Endothelial cell of umbilical vein (primary cell): Measurements from ENCODE around the gene KLHL36. TPM values are rescaled to one million over a fixed set of nuclear protein-coding genes. Genes with fewer than 3 reads are reported as not detected.

Experiments used
- BruUV-seq: library from RNA; stranded (reverse); fragments of 400-500 nt; replicated peaks from 2 replicates; lab custom pipeline; 2021; lab: Mats Ljungman, UMichigan
- CTCF ChIA-PET: fragments of 300-600, 350-600 bp; sonication (Branson Sonifier 250); formaldehyde crosslinking; loops from one replicate; lab custom pipeline; 2021; ENCODE audit warnings: antibody characterized with exemption, inconsistent platforms; lab: Charles Lee
- POLR2A ChIA-PET: fragments of 300-600, 350-600 bp; sonication (Branson Sonifier 250); formaldehyde crosslinking; loops from one replicate; lab custom pipeline; 2021; ENCODE audit warnings: antibody characterized with exemption, inconsistent platforms; lab: Charles Lee
- DNase-seq: peaks from one replicate; pipeline ENCODE4 v3.0.0-alpha.2; 2011; ENCODE audit warnings: low read depth, low spot score
- FAIRE-seq: peaks from 2 replicates; lab custom pipeline; 2011; peaks lifted over from hg19 to GRCh38; lab: Jason Lieb, UNC
- H2AFZ ChIP-seq: 2 replicates; pipeline ENCODE4 v1.6.0; 2012; ENCODE audit warnings: low read depth, low read length, control low read depth, inconsistent platforms
- H3K27ac ChIP-seq: 2 replicates; pipeline ENCODE4 v1.5.1; 2011; ENCODE audit warnings: low read depth, mild to moderate bottlenecking, control low read depth, low read length, moderate library complexity; ENCODE audit not compliant: insufficient read depth
- H3K27me3 ChIP-seq, 2 experiments: 2 replicates each; pipeline versions ENCODE4 v1.6.0 to v1.6.1; 2011; ENCODE audit warnings: low read length in 2 of 2, mixed read lengths in 1 of 2; ENCODE audit not compliant: control insufficient read depth in 2 of 2, insufficient read depth in 2 of 2
- H3K36me3 ChIP-seq, 2 experiments: 2 replicates in 1 of 2; 3 replicates in 1 of 2; pipeline ENCODE4 v1.5.1; 2011; ENCODE audit warnings: low read length in 2 of 2, mild to moderate bottlenecking in 1 of 2, moderate library complexity in 1 of 2; ENCODE audit not compliant: control insufficient read depth in 2 of 2, insufficient read depth in 2 of 2; ENCODE audit errors: extremely low read depth in 1 of 2
- H3K4me1 ChIP-seq: 3 replicates; pipeline ENCODE4 v1.5.1; 2011; ENCODE audit warnings: mild to moderate bottlenecking, low read length; ENCODE audit not compliant: control insufficient read depth, insufficient read depth; ENCODE audit errors: extremely low read depth
- H3K4me2 ChIP-seq: 2 replicates; pipeline ENCODE4 v1.6.1; 2011; ENCODE audit warnings: low read length, control low read depth, mixed read lengths; ENCODE audit not compliant: insufficient read depth
- H3K4me3 ChIP-seq, 3 experiments: fragments of 200-600 bp in 1 of 3; sonication (generic), shearing (Covaris generic) in 1 of 3; replicated peaks in 1 of 3; 2 replicates each; pipeline ENCODE4 v1.5.1; 2011 to 2016; ENCODE audit warnings: control low read depth in 3 of 3, low read length in 3 of 3, mild to moderate bottlenecking in 2 of 3, inconsistent platforms in 1 of 3, low read depth in 1 of 3, moderate library complexity in 1 of 3; ENCODE audit not compliant: insufficient read depth in 1 of 3
- H3K79me2 ChIP-seq: 2 replicates; pipeline ENCODE4 v1.6.0; 2012; ENCODE audit warnings: low read length, inconsistent platforms; ENCODE audit not compliant: control insufficient read depth, insufficient read depth
- H3K9ac ChIP-seq: replicated peaks from 2 replicates; pipeline ENCODE3; 2011; ENCODE audit warnings: low read length, control low read depth; ENCODE audit not compliant: insufficient read depth; ENCODE audit errors: extremely low read depth
- H3K9me1 ChIP-seq: replicated peaks from 3 replicates; pipeline ENCODE4 v1.6.0; 2011; ENCODE audit warnings: mild to moderate bottlenecking, low read length; ENCODE audit not compliant: control insufficient read depth, insufficient read depth; ENCODE audit errors: extremely low read depth
- H3K9me3 ChIP-seq: replicated peaks from 2 replicates; pipeline ENCODE4 v1.5.1; 2012; ENCODE audit warnings: low read length, inconsistent platforms; ENCODE audit not compliant: control insufficient read depth, insufficient read depth
- H4K20me1 ChIP-seq: replicated peaks from 2 replicates; pipeline ENCODE3; 2011; ENCODE audit warnings: mild to moderate bottlenecking, low read length; ENCODE audit not compliant: control insufficient read depth, insufficient read depth; ENCODE audit errors: extremely low read depth
- CTCF ChIP-seq, 2 donors: IDR thresholded peaks; 1 replicate in 1 of 2; 2 replicates in 1 of 2; pipeline ENCODE4 v1.5.1; 2011; ENCODE audit warnings: low read length in 2 of 2, mild to moderate bottlenecking in 2 of 2, moderate library complexity in 2 of 2, control low read depth in 1 of 2, inconsistent platforms in 1 of 2, low read depth in 1 of 2; ENCODE audit not compliant: insufficient read depth in 1 of 2; ENCODE audit errors: extremely low read depth in 1 of 2
- EZH2 ChIP-seq: IDR thresholded peaks from 2 replicates; pipeline ENCODE4 v1.6.1; 2012; ENCODE audit warnings: borderline replicate concordance, low read depth, mild to moderate bottlenecking, moderate library complexity, low read length, inconsistent platforms; ENCODE audit not compliant: severe bottlenecking
- FOS ChIP-seq: IDR thresholded peaks from 2 replicates; pipeline ENCODE4 v1.6.1; 2011; ENCODE audit warnings: mild to moderate bottlenecking, low read length, moderate library complexity, borderline replicate concordance; ENCODE audit not compliant: insufficient read depth
- GATA2 ChIP-seq: IDR thresholded peaks from 2 replicates; pipeline ENCODE4 v1.7.0; 2011; ENCODE audit warnings: low read depth, mild to moderate bottlenecking, moderate library complexity, mixed read lengths, low read length; ENCODE audit not compliant: insufficient read length, insufficient read depth
- JUN ChIP-seq: IDR thresholded peaks from 2 replicates; pipeline ENCODE4 v1.6.1; 2011; ENCODE audit warnings: borderline replicate concordance, low read depth; ENCODE audit not compliant: insufficient read length, insufficient read depth
- MAX ChIP-seq: IDR thresholded peaks from 2 replicates; pipeline ENCODE4 v1.6.1; 2011; ENCODE audit not compliant: insufficient read depth, insufficient read length
- MYC ChIP-seq: IDR thresholded peaks from one replicate; pipeline ENCODE4 v1.6.1; 2011; ENCODE audit warnings: mild to moderate bottlenecking, low read depth, low read length
- POLR2A ChIP-seq: IDR thresholded peaks from 2 replicates; pipeline ENCODE4 v1.6.1; 2012; ENCODE audit warnings: low read depth, mild to moderate bottlenecking, control low read depth, low read length
- POLR2AphosphoS5 ChIP-seq: IDR thresholded peaks from 2 replicates; pipeline ENCODE4 v1.6.1; 2012; ENCODE audit warnings: low read depth, mild to moderate bottlenecking, control low read depth, low read length, moderate library complexity; ENCODE audit not compliant: insufficient read depth
- dilution Hi-C: fragments of 300-500 bp; cut with MboI; formaldehyde crosslinking; loops from one replicate; pipeline ENCODE4 v1.15.0; 2019; ENCODE audit warnings: low sequenced_read_pairs; ENCODE audit not compliant: extremely low pct_ligation_motif_present
- intact Hi-C: fragments of 100-400 bp; cut with micrococcal nuclease; formaldehyde crosslinking; loops from one replicate; pipeline ENCODE4 v1.10.0; 2022
- polyA plus RNA-seq, 4 experiments: library from polyadenylated mRNA; depleted of rRNA in 3 of 4; stranded (reverse) in 3 of 4; unstranded in 1 of 4; fragments of >200 nt; gene quantifications; 2 replicates each; pipeline versions ENCODE4 v1.2.1 to v1.2.3, GENCODE V29; 2011 to 2012; ENCODE audit warnings: missing spikeins in 1 of 4
- total RNA-seq: library from RNA; stranded (reverse); gene quantifications from 2 replicates; pipeline ENCODE4 v1.2.3, GENCODE V29; 2021

KLHL36 gene
- total and polyA plus RNA-seq, 2 donors (not counting 3 experiments of a cell fraction or from before 2014, with no cell fraction given) = 31.3 to 38.8 TPM

- no peak for FAIRE-seq
- H3K79me2 ChIP-seq = no peaks in the 10 kb centered on the region
- no peaks in the 10 kb centered on the region for H3K9me3 ChIP-seq
- H3K27ac ChIP-seq = no peak overlapping the region
- dilution Hi-C loops = no loop called here
- no peaks in the 10 kb centered on the region for H4K20me1 ChIP-seq
- POLR2A ChIA-PET = no interaction called here
- no peaks in the 10 kb centered on the region for H3K9me1 ChIP-seq
- no peak for DNase-seq
- no TSS peak for BruUV-seq
- CTCF ChIA-PET = no interaction called here
- H3K4me2 ChIP-seq = no peak overlapping the region
- H3K27me3 ChIP-seq = peaks cover 0 to 1% of the 10 kb centered on the region in 2 experiments
- no peaks in the 10 kb centered on the region for H3K36me3 ChIP-seq
- H3K4me1 ChIP-seq = peaks cover 2% of the 10 kb centered on the region
- no peak overlapping the region for H3K9ac ChIP-seq
- H2AFZ ChIP-seq = no peak overlapping the region
- intact Hi-C loops = no loop called here
- TF ChIP-seq MAX (no peak), GATA2 (no peak), POLR2A (no peak), CTCF (IDR thresholded peaks at IDR 0.05; ENCODE audit: extremely low read depth in 1 of 2, insufficient read depth in 1 of 2, low read depth in 1 of 2, low read length in 2 of 2) (no peak), JUN (no peak), MYC (no peak), FOS (no peak), POLR2AphosphoS5 (no peak), EZH2 (no peak)
- no peak overlapping the region for H3K4me3 ChIP-seq
These were observed 22.8 kb upstream of the KLHL36 start for GRCh38 chr16:84625556-84625955.
